ENCODE data around the gene CTSW.
A peak's percentile ranks its signal among the peaks of the same experiment; 100 is the strongest.

CTSW gene

DNA sequence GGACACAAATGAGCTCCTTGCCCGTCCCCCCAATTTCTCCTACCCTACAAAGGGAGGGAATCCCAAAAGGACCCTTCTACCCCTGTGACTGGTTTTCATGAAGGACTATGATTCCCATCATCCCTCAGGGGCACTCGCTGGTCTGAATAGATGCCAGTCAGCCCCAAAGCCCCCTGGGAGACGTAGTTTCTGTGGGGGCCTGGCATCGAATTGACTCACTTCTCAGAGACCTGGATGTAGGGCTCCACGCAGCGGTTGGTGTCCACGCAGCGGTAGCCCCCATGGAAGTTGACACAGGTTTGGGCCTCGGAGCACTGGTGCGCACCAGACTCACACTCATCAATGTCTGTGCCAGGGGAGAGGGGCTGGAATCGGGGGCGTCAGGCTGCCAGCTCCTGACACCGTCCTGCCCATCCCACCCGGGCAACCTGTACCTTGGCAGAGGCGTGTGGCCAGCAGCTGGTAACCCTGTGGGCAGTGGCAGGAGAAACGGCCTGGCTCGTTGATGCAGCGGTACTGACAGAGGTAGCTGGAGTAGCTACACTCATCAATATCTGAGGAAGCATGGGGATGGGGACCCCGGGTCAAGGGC lies 11.5 kb upstream of the CTSW start:
- DNase-seq = peak; percentile 52

DNA sequence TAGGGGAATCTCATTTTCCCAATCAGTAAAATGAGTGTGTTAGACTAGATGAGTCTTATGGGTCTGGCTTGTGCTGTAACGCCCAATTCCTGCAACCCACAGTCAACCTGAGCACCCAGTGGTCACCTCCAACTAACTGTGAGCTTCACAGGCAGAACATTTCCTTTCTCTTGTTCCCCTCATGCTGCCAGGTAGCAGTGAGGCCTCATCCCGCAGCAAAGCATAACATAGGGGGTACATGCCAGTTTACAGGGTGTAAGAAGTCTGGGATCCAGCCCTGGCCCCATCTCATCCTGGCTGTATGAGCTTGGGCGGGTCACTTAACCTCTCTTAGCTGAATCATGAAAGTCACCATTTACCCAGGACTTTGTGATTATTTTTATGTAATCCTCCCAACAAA lies 10.7 kb upstream of the CTSW start:
- DNase-seq = no peak

DNA sequence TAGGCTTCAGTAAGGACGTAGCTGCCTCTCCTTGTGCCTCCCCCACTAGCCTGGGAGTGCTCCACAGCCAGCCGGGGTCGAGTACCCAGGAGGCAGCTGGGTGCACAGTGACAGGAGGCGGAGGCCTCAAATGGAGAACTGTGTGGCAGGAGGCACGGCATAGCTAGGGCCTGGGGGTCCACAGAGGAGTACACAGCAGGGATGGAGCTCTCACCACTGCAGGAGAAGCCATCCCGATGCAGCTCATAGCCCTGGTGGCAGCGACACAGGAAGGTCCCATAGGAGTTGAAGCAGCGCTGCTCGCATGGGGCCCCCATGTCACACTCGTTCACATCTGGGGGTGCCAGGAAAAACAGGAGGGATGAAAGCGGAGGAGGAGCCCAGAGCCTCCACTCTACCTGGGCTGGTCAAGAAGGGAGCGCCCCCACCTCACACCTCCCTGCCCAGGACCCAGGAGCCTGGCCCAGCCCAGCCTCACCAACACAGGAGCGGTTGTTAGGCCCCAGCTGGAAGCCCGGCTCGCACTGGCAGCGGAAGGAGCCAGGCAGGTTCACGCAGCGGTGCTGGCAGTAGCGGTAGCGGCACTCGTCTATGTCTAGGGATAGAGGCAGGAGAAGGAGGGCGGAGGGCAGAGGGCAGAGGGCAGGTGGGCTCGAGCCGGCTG lies 9.9 kb upstream of the CTSW start:
- no peak for DNase-seq

DNA sequence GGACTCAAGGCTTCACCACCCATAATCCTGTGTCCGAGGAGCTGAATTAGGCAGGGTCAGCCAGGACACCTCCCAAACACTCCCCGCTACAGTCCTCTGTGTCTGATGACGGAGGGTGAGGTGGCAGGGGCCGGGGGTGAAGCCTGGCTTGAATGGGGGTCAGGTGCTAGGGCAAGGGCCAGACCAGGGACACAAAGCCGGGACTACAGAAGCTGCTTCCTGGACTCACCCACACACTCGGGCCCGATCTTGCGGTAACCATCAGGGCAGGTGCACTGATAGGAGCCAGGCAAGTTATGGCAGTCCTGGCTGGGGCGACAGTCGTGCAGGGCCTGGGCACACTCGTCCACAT lies 9.4 kb upstream of the CTSW start:
- no peak for DNase-seq

DNA sequence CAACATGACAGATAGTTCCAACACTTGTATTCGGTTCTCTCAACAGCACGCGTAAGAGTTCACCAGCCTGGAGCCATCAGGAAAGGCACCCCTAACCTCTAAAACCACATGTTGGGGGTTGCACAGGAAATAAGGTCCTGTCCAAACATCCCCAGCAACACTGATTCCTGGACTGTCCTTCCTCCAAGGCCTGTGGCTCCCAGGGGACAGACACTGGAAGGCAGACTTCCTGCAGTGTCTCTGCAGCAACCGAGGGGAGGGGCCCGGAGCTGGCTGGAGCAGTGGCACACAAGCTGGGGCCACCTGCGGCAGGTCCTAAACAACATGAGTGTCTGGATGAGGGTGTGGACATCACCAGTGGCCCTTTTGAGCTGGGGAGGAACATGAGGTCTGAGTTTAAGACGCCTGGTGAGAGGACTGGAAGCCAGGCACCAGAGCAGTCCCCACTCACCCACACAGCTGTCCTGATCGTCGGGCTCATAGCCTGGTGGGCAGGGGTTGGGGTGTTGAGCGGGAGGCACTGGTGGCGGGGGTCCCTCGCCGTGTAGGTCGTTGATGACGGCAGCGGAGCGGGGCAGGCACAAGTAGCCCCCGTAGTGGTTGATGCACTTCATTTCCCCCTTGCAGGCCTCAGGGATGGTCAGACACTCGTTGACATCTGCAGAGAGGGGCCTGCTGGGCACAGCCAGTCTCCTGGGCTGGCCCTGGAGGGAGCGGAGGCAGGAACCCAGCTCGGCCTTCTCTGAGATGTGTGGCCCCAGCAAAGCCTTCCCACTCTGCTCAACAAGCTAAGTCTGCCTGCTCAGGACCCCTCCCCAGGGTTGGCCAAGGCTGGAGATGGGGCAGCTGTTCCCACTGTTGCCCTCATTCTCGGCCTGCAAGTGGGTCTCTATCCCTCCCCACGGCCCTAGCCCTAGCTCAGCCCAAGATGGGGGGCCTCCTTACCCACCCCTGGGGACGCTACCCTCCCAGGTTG lies 8.6 kb upstream of the CTSW start:
- peak; percentile 72 for DNase-seq

DNA sequence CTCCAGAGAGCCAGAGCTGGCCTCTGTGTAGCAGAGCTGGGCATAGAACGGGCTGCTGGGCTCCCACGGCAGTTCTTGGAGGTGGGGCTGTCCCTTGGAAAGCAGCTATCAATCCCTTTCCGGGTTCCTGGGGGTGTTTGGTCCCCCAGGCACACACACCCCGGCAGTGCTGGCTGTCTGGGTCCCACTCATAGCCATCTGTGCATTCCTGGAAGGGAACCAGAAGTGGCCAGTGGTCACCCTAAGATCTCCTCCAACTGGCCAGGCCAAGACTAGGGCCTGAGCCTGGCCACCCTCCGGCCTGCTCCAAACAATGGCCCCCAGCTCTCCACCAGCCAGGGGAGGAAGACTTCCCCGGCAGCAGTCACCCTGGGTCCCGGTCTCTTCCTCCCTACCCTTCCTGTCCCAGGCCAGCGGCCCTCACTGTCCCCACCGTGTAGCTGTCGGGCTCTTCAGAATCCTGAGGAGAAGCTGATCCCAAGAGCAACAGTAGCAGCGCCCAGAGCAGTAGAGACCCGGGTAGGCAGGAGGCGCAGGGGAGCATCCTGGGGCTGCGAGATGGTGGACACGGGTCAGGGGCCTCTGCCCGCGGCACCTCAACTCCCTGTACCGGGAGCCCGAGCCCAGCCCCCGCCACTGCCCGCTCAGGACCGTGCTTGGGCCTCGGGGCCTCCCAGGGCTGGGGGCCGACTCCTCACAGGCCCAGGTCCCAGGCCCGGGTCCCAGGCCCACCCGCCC lies 7.7 kb upstream of the CTSW start:
- DNase-seq = no peak

DNA sequence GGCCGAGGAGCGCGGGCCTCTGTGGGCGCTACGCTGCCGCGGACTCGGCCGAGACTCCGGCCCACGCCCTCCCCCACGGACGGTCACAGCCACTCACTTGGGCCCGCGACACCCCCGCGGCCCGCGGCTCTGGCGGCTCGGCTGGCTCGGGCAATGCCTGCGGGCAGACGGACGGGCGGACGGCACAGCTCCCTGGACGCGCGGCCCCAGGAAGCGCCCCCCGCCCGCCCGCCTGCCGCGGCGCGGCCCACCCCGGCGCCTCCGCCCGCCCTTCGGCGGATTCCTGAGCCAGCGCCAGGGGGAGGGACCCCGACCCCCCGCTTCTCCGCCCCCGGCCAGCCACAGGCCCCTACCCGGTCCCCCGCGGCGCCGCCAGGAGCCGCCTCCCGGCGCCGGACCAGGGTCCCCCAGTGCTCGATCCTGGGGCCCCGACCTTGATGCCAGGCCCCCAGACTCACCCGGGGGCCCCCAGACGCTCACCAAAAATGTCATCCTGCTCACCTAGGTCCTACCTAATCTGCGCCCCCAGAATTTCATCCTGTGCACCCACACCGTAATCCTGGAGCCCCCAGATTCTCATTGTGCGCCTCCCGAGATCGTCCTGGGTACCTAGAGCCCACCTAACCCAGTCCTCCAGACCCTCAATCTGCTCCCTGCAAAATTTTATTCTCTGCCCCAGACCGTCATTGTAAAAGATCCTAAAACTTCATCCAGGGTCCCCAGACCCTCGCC lies 6.9 kb upstream of the CTSW start, which contains the start of gene EFEMP2:
TSS of gene EFEMP2 (minus strand) at position 215 of the 732 bp plus-strand sequence. CDS start 446 bp downstream, outside the sequence.
- peak; percentile 45 for DNase-seq

DNA sequence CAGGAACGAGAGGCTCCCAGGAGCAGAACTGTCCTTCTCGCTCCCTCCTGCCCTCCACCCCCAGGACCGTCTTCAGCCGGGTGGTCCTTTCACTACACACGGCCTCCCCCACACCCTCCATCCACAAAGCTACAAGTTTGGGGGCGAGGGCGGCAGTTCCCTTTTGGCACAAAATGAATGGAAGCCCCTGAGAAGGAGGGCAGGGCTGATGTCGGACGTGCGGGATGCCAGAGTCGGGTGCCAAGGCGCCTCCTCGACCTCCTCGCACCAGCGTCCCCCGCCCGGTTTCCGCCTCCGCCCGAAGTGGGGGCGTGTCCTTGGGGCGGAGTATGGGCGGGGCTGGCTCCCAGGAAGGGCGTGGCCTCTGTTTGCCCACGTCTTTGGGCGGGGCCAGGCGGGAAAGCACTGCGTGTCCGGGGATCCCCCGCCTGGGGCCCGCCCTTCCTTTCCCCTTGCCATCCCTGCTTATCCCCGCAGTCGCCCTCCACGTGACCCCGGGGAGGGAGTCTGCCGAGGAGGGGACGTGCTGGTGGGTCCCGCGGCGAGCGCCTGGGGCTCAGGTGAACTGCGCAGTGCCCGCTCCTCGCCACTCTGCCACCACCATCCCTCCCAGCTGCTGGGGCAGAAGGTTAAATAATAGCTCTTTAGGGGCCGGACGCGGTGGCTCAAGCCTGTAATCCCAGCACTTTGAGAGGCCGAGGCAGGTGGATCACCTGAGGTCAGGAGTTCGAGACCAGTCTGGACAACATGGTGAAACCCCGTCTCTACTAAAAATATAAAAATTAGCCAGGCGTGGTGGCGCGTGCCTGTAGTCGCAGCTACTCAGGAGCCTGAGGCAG lies 6.1 kb upstream of the CTSW start:
- peak; percentile 97 for DNase-seq

DNA sequence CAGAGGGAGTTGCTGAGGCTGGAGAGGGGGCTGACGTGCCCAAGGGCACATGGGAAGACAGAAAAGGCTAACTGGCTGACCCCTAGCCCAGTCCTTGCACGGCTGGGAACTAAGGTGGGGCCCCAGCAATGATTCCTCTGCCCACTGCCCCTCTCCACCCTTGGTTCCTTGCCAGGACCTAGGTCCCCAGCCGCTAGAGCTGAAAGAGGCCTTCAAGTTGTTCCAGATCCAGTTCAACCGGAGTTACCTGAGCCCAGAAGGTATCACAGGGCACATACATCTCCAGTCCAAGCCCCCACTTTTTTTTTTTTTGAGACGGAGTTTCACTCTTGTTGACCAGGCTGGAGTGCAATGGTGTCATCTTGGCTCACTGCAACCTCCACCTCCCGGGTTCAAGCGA lies 390 bp downstream of the CTSW start:
- no peak for DNase-seq

DNA sequence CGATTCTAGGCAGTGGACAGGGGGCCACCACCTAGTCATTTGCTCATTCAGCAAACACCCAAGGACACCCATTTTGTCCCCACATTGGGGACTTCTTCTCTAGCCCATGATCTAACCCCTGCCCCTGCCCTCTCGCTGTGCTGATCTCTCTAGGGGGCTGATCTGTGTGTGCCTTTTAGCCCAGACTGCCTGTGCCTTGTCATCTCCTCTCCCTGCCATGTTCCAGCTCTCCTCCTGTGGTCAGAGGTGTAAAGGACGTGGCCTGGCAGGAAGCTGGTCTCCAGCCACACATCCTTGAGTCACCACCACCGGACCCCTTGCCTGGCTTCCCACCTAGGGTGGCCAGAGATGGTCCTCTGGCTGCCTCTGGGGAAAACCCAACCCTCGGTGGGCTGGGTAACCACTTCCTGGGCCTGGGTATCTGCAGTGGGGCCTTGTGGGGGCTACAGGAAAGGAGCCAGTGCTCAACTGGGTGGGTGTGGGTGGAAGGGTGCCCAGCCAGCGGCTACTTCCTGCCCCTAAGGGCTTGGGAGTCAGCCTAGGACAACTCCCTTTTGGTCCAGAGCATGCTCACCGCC lies 1.3 kb downstream of the CTSW start:
- no peak for DNase-seq

DNA sequence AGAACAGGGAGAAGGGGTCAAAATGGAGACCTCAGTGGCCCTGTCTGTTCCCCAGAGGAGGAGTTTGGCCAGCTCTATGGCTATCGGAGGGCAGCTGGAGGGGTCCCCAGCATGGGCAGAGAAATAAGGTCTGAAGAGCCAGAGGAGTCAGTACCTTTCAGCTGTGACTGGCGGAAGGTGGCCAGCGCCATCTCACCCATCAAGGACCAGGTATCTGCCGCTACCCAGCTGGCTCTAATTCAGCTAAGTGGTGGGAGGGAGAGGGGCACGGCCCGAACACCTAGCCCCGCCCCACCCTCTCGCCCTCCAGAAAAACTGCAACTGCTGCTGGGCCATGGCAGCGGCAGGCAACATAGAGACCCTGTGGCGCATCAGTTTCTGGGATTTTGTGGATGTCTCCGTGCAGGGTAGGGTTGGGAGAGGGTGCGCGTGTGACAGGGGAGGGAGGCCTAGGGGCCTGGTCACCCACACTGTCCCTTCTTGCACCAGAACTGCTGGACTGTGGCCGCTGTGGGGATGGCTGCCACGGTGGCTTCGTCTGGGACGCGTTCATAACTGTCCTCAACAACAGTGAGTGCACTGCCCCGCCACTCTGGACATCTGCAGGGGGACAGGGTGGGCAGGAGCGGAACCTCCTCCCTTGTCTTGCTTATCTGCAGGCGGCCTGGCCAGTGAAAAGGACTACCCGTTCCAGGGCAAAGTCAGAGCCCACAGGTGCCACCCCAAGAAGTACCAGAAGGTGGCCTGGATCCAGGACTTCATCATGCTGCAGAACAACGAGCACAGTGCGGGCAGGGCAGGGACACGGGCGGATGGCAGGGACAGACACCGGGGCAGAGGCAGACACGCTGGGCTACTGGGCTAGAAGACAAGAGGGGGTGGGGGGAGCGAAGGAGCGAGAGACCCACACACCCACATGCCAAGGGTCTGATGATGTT lies 2.8 kb downstream of the CTSW start:
- no peak for DNase-seq

DNA sequence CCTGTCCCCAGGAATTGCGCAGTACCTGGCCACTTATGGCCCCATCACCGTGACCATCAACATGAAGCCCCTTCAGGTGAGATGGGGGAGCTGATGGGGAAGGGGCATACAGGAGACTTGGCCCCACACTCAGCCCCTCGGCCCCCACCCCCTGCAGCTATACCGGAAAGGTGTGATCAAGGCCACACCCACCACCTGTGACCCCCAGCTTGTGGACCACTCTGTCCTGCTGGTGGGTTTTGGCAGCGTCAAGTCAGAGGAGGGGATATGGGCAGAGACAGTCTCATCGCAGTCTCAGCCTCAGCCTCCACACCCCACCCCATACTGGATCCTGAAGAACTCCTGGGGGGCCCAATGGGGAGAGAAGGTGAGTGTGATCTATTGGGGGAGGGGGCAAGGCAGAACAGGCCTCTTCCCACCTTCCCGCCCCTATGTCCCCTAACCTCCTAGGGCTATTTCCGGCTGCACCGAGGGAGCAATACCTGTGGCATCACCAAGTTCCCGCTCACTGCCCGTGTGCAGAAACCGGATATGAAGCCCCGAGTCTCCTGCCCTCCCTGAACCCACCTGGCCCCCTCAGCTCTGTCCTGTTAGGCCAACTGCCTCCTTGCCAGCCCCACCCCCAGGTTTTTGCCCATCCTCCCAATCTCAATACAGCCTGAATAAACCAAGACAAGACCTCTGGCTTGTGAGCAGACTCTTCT lies 3.6 kb downstream of the CTSW start:
- DNase-seq = no peak

DNA sequence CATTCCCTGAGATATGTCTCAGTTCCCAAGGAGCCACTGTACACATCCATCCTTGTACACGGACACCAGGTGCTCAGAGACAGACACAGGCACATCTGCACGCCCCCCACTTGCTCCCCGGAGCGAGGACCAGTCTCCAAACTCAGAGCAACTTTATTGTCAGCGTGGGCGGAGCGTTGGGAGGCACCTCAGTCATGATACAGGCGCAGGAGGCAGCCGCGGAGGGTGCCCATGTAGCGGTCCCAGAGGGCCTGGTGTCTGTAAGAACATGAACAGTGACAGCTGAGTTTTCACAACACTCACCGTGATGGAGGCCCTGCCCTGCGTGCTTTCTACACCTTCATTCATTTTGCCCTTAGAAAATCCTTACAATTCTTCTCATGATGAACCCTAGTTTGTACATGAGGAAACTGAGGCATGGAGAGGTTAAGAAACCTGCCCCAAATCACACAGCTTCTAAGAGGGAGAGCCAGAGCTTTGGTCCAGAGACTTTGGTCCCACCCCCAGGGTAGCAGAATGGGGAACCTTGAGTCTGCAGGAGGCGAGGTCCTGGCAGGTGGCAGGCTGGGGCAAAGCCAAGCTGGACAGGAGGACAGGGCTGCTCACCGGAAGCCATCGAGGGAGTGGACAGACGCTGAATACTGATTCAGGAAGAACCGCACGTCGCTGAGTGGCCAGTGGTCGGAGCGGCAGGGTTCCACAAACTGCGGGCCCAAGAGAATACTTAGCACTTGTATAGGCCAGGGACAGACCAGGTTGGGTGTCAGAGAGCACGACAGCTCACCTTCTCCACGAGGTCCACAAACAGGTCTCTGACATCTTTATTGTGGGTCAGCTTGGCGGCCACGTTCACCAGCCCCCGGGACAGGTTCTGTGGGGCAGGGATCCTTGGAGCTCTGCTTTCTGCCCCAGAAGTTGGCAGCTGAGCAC lies 4.4 kb downstream of the CTSW start:
- no peak for DNase-seq

DNA sequence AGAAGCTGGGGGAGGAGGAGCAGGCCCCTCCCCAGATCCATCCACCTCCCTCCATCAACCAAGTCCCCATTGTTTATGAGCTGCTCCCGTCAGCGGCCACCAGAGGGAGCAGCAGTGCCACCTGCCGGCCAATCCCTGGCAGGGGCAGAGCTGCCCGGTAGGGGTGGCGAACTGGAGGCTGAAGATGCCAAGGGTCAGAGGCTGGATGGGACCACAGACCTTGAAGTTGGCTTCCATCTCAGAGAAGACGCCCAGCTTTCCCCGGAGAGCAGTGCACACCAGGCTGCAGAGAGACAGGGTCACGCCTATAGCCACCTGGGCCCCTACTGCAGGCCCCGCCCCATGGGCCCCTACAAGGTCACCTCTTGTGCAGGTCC lies 5.1 kb downstream of the CTSW start:
- DNase-seq = peak; percentile 87

DNA sequence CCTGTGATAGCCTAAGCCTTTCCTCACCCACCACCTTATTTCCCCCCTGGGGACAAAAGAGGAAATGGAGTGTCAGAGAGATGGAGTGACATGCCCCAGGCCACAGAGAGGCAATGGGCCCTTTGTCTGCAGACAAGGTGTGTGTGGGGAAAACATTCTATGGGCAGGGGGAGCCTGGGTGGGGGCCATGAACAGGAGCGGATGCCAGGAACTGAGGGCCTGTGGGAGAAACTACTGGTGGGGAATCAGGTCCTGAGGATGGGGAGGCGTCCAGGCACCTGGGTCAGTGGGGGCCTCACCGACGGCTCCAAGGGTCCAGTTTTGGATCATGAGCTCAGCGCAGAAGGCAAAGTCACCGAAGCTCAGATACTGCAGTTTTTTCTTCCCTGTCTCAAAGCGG lies 5.6 kb downstream of the CTSW start:
- no peak for DNase-seq

DNA sequence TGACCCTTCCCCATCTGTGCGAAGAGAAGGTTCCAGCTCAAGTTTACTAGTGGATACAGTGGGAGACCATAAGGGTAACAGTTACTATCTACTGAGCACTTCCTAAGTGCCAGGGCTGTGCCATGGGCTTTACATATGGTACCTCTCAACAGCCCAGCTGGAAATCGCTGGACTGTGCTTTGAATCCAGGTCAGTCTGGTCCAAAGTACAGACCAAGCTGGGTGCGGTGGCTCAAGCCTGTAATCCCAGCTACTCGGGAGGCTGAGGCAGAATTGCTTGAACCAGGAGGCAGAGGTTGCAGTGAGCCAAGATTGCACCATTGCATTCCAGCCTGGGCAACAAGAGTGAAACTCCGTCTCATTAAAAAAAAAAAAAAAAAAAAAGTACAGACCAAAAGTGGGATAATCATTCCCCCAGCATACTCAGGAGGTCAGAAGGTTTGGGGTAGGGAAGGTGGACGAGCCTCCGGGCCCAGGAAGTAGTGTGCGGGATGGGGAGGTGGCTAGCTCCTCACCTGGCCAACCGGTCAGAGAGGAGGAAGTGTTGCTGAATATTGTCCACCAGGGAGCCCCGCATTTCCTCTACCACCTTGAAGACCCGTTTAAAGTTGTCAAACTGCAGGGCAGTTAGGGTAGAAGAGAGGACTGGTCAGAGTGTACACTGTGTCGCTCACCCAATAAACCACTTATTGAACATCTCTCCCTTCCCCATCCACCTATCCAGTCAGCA lies 6.3 kb downstream of the CTSW start:
- DNase-seq = no peak
